A549 (cell line): ENCODE data around the gene CCND2. TPM values are rescaled to one million over a fixed set of nuclear protein-coding genes. Genes with fewer than 3 reads are reported as not detected.

Source experiments
- ATAC-seq, 2 experiments: fragments of 200-7000 bp in 1 of 2; fragments of >200 bp in 1 of 2; cut with Nextera tagmentation in 1 of 2; cut with Tn5 transposase in 1 of 2; 3 replicates each; pipeline versions ENCODE4 v1.8.0 to v1.9.1; 2018 to 2020; ENCODE audit warnings: mild to moderate bottlenecking in 1 of 2, moderate library complexity in 1 of 2
- CTCF ChIA-PET: fragments of 300-600 bp; sonication (Branson Sonifier 250); formaldehyde crosslinking; extraction: SDS; loops from one replicate; lab custom pipeline; 2021; ENCODE audit warnings: antibody characterized with exemption, inconsistent platforms; lab: Yijun Ruan, JAX
- POLR2A ChIA-PET: fragments of 350-600 bp; formaldehyde crosslinking; extraction: SDS; loops from one replicate; lab custom pipeline; 2021; ENCODE audit warnings: antibody characterized with exemption, inconsistent platforms; lab: Yijun Ruan, JAX
- DNase-seq, 2 experiments: peaks; one replicate each; pipeline versions ENCODE4 v3.0.0 to v3.0.0-alpha.2; 2011 to 2016; ENCODE audit warnings: low read depth in 1 of 2, low spot score in 1 of 2
- FAIRE-seq: peaks from 2 replicates; lab custom pipeline; 2011; peaks lifted over from hg19 to GRCh38; lab: Jason Lieb, UNC
- H3K27ac ChIP-seq, 2 experiments: fragments of >200 bp; sonication (Bioruptor Twin); formaldehyde crosslinking; 3 replicates each; pipeline ENCODE4 v1.5.1; 2016 to 2017
- H3K4me1 ChIP-seq: fragments of >200 bp; sonication (Bioruptor Twin); formaldehyde crosslinking; 3 replicates; pipeline ENCODE4 v1.6.1; 2016
- H3K4me2 ChIP-seq: fragments of >200 bp; sonication (Bioruptor Twin); formaldehyde crosslinking; 3 replicates; pipeline ENCODE4 v1.6.1; 2016
- H3K4me3 ChIP-seq: fragments of >200 bp; sonication (Bioruptor Twin); formaldehyde crosslinking; 3 replicates; pipeline ENCODE4 v1.5.1; 2016
- H3K9me3 ChIP-seq: fragments of >200 bp; sonication (Bioruptor Twin); formaldehyde crosslinking; 3 replicates; pipeline ENCODE4 v1.6.1; 2016
- BHLHE40 ChIP-seq: IDR thresholded peaks from 2 replicates; pipeline ENCODE4 v1.6.1; 2012; ENCODE audit warnings: low read depth, low read length, inconsistent platforms
- CHD4 ChIP-seq: fragments of 200-600 bp; sonication (generic); IDR thresholded peaks from 2 replicates; pipeline ENCODE4 v1.6.1; 2016; ENCODE audit warnings: antibody characterized with exemption, mild to moderate bottlenecking, borderline replicate concordance
- EHF ChIP-seq: fragments of 250-450 bp; sonication (Bioruptor Pico); IDR thresholded peaks from 2 replicates; pipeline ENCODE4 v1.5.0; 2020; ENCODE audit warnings: mild to moderate bottlenecking
- EHMT2 ChIP-seq: fragments of 200-600 bp; sonication (generic); IDR thresholded peaks from 2 replicates; pipeline ENCODE4 v1.6.1; 2016; ENCODE audit warnings: antibody characterized with exemption, low read depth, mild to moderate bottlenecking, moderate library complexity
- FOSL2 ChIP-seq, 2 experiments: fragments of 450-650 bp in 1 of 2; fragments of >200 bp in 1 of 2; sonication (Bioruptor Twin) in 1 of 2; formaldehyde crosslinking; IDR thresholded peaks; 2 replicates each; pipeline versions ENCODE4 v1.5.0 to v1.6.1; 2016 to 2020; ENCODE audit warnings: mild to moderate bottlenecking in 1 of 2, moderate library complexity in 1 of 2
- GATA3 ChIP-seq: IDR thresholded peaks from 2 replicates; pipeline ENCODE4 v1.6.1; 2012; ENCODE audit warnings: borderline replicate concordance
- HDAC2 ChIP-seq: fragments of 200-600 bp; sonication (generic); IDR thresholded peaks from 2 replicates; pipeline ENCODE4 v1.6.1; 2016
- HEYL ChIP-seq: fragments of 250-450 bp; sonication (Bioruptor Pico); IDR thresholded peaks from 2 replicates; pipeline ENCODE4 v1.8.0; 2021; ENCODE audit warnings: mild to moderate bottlenecking, moderate library complexity
- HOXA7 ChIP-seq: fragments of 250-450 bp; sonication (Bioruptor Pico); IDR thresholded peaks from 2 replicates; pipeline ENCODE4 v1.5.0; 2020; ENCODE audit warnings: mild to moderate bottlenecking, moderate library complexity
- HOXB13 ChIP-seq: fragments of 250-450 bp; sonication (Bioruptor Pico); IDR thresholded peaks from 2 replicates; pipeline ENCODE4 v1.5.0; 2020; ENCODE audit warnings: low read depth, mild to moderate bottlenecking, moderate library complexity
- JUN ChIP-seq, 2 experiments: fragments of >200 bp; sonication (Bioruptor Twin); formaldehyde crosslinking; IDR thresholded peaks; 2 replicates in 1 of 2; 3 replicates in 1 of 2; pipeline ENCODE4 v1.6.1; 2016 to 2017
- MAFK ChIP-seq: fragments of 450-650 bp; IDR thresholded peaks from 2 replicates; pipeline ENCODE4 v1.6.1; 2014; ENCODE audit not compliant: partially characterized antibody
- NPAS2 ChIP-seq: fragments of 250-450 bp; sonication (Bioruptor Pico); IDR thresholded peaks from 2 replicates; pipeline ENCODE4 v1.8.0; 2022; ENCODE audit warnings: mild to moderate bottlenecking, moderate library complexity, borderline replicate concordance
- PHF8 ChIP-seq: fragments of 200-600 bp; sonication (generic); IDR thresholded peaks from 2 replicates; pipeline ENCODE4 v1.6.1; 2016; ENCODE audit warnings: low read depth, mild to moderate bottlenecking, antibody characterized with exemption, moderate library complexity, borderline replicate concordance
- POLR2A ChIP-seq: IDR thresholded peaks from 2 replicates; pipeline ENCODE4 v1.6.1; 2012; ENCODE audit warnings: mild to moderate bottlenecking, low read length
- RNF2 ChIP-seq: fragments of 200-600 bp; sonication (generic); IDR thresholded peaks from 2 replicates; pipeline ENCODE4 v1.6.1; 2016; ENCODE audit warnings: low read depth, mild to moderate bottlenecking, antibody characterized with exemption, moderate library complexity, borderline replicate concordance
- SMC3 ChIP-seq: fragments of >200 bp; sonication (Bioruptor Twin); formaldehyde crosslinking; IDR thresholded peaks from 3 replicates; pipeline ENCODE4 v1.6.1; 2018; ENCODE audit warnings: inconsistent platforms
- TFCP2L1 ChIP-seq: fragments of 250-450 bp; sonication (Bioruptor Pico); IDR thresholded peaks from 2 replicates; pipeline ENCODE4 v1.5.0; 2021; ENCODE audit warnings: mild to moderate bottlenecking
- TP53 ChIP-seq: fragments of 250-450 bp; sonication (Bioruptor Pico); IDR thresholded peaks from 2 replicates; pipeline ENCODE4 v1.5.0; 2021; ENCODE audit warnings: mild to moderate bottlenecking, moderate library complexity
- ZNF302 ChIP-seq: fragments of 250-450 bp; sonication (Bioruptor Pico); IDR thresholded peaks from 2 replicates; pipeline ENCODE4 v1.9.0; 2021; ENCODE audit warnings: inconsistent platforms, mild to moderate bottlenecking, moderate library complexity
- ZSCAN20 ChIP-seq: fragments of 250-450 bp; sonication (Bioruptor Pico); IDR thresholded peaks from 2 replicates; pipeline ENCODE4 v1.8.0; 2022; ENCODE audit warnings: mild to moderate bottlenecking, moderate library complexity
- WGBS: methylation state at CpG from one replicate; pipeline ENCODE4 v1.1.6; 2017; ENCODE audit errors: missing lambda C conversion rate; 5-methylcytosine and 5-hydroxymethylcytosine counted together
- polyA plus RNA-seq, 4 experiments: library from polyadenylated mRNA; depleted of rRNA in 3 of 4; stranded (reverse); fragments of >200 nt; fragmentation: RNase III in 1 of 4; extraction: RNeasy Plus Mini Kit Qiagen cat#74134 plus additional on column Dnase treatment in 1 of 4; gene quantifications; 2 replicates in 3 of 4; 3 replicates in 1 of 4; pipeline ENCODE4 v1.2.3, GENCODE V29; 2011 to 2017
- TF ChIP-seq, protein P1 (sequence below): fragments of >200 bp; sonication (Bioruptor Twin); formaldehyde crosslinking; IDR thresholded peaks from 2 replicates; pipeline ENCODE4 v1.6.1; 2016
- TF ChIP-seq, protein P2 (sequence below): fragments of 450-650 bp; IDR thresholded peaks from 2 replicates; pipeline ENCODE4 v1.6.1; 2014; ENCODE audit warnings: antibody characterized with exemption
- TF ChIP-seq, protein P3 (sequence below): fragments of 250-450 bp; sonication (Bioruptor Pico); IDR thresholded peaks from 2 replicates; pipeline ENCODE4 v1.5.0; 2020; ENCODE audit warnings: low read depth, mild to moderate bottlenecking, moderate library complexity
- TF ChIP-seq, protein P4 (sequence below): fragments of >200 bp; sonication (Bioruptor Twin); formaldehyde crosslinking; IDR thresholded peaks from 3 replicates; pipeline ENCODE4 v1.5.1; 2016
- TF ChIP-seq, protein P5 (sequence below): IDR thresholded peaks from 2 replicates; pipeline ENCODE4 v1.6.1; 2012; ENCODE audit warnings: low read depth, borderline replicate concordance
- TF ChIP-seq, protein P6 (sequence below): fragments of >200 bp; sonication (Bioruptor Twin); formaldehyde crosslinking; IDR thresholded peaks from 3 replicates; pipeline ENCODE4 v1.6.1; 2016

The CCND2 gene
- polyA plus RNA-seq, 2 of the 4 experiments (the other 2 are of a cell fraction): 0.18 TPM; not detected in 1

DNA sequence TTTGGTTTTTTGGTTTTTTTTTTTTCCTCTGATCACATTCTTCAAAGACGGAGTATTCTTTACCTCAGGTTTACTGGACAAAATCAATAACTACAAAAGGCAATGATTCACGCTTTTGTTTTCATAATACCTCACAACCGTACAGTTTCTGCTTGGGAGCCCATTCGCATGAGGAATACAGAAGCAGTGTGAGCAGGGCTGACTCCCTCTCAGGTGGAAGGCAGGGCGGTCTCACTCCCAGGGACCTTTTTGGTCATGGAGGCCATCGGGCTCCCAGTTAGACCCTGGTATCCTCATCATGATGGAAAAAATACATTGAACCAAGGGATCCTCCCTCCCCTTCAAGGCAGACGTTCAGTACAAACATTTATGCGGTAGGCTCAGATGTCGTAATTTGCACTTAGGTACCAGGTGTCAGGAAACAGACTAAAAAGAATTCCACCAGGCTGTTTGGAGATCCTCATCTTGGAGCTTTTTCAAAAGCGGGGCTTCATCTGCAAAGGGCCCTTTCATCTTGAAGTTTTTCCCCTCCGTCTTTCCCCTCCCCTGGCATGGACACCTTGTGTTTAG lies 28.5 kb downstream of the CCND2 start:
- POLR2A ChIA-PET: no interaction called here

DNA sequence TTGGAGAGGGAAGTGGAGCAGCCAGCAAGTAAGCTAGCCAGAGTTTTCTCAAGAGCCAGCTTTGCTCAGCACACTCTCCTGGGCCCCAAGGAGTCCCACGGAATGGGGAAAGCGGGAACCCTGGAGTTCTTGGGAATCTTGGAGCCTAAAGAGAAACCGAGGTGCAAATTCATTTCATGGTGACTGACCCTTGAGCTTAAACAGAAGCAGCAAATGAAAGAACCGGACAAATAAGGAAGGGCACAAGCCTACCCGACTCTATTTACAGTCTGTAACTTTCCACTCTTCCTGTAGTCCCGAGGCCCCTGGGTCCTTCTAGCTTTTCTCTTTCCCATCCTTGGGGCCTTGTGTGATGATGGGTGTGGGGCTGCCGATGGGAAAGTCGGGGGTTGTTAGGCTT lies 29.3 kb downstream of the CCND2 start:
- no peaks in the 10 kb centered on the region for H3K9me3 ChIP-seq
- H3K4me1 ChIP-seq: no peaks in the 10 kb centered on the region
- no peak for DNase-seq
- whole genome bisulfite sequencing: 17% methylated on average over 8 of the region's 8 CpGs
- CTCF ChIA-PET: interaction anchor here (1.5 to 1.9 kb wide), 2 partner anchors 12 to 26 kb away, joined by 4 to 12 read pairs; no protein-coding TSS in a partner anchor
- no peak overlapping the region for H3K27ac ChIP-seq
- H3K4me2 ChIP-seq: no peak overlapping the region
- no peak overlapping the region for H3K4me3 ChIP-seq
- TF ChIP-seq RNF2 (no peak), CHD4 (no peak), NPAS2 (no peak), HDAC2 (no peak), FOSL2 (IDR thresholded peaks at IDR 0.05) (no peak), FOSL2 (CRISPR knock-in tag; IDR thresholded peaks at IDR 0.05) (no peak), GATA3 (no peak), TFCP2L1 (CRISPR knock-in tag) (no peak), HOXB13 (CRISPR knock-in tag) (no peak), EHF (CRISPR knock-in tag) (no peak), JUN (IDR thresholded peaks at IDR 0.05) (no peak), POLR2A (no peak)
- TF ChIP-seq, all 56 proteins: peak for 0
- no peak for FAIRE-seq
- ATAC-seq: no peak
- POLR2A ChIA-PET: no interaction called here

More for the DNA sequence above, 28.5 kb downstream of the CCND2 start:
- no peaks in the 10 kb centered on the region for H3K9me3 ChIP-seq
- no peak overlapping the region for H3K27ac ChIP-seq
- 54% methylated on average over 11 of the region's 11 CpGs for WGBS
- DNase-seq (no peak), ATAC-seq (no peak), FAIRE-seq (no peak)
- CTCF ChIA-PET: interaction anchor here (0.8 kb wide), 1 partner anchor 120 kb away, joined by 3 read pairs; no protein-coding TSS in a partner anchor
- no peak overlapping the region for H3K4me3 ChIP-seq
- no peak overlapping the region for H3K4me2 ChIP-seq
- TF ChIP-seq JUN (IDR thresholded peaks at IDR 0.05) (no peak), SMC3 (no peak), BHLHE40 (no peak), EHMT2 (no peak), HEYL (CRISPR knock-in tag) (no peak), RNF2 (no peak), POLR2A (no peak), HOXA7 (CRISPR knock-in tag) (no peak)
- TF ChIP-seq, protein P1, sequence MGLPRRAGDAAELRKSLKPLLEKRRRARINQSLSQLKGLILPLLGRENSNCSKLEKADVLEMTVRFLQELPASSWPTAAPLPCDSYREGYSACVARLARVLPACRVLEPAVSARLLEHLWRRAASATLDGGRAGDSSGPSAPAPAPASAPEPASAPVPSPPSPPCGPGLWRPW: no peak
- TF ChIP-seq, protein P2, sequence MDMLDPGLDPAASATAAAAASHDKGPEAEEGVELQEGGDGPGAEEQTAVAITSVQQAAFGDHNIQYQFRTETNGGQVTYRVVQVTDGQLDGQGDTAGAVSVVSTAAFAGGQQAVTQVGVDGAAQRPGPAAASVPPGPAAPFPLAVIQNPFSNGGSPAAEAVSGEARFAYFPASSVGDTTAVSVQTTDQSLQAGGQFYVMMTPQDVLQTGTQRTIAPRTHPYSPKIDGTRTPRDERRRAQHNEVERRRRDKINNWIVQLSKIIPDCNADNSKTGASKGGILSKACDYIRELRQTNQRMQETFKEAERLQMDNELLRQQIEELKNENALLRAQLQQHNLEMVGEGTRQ: no peak
- TF ChIP-seq, protein P3, sequence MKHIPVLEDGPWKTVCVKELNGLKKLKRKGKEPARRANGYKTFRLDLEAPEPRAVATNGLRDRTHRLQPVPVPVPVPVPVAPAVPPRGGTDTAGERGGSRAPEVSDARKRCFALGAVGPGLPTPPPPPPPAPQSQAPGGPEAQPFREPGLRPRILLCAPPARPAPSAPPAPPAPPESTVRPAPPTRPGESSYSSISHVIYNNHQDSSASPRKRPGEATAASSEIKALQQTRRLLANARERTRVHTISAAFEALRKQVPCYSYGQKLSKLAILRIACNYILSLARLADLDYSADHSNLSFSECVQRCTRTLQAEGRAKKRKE (CRISPR knock-in tag): no peak
- TF ChIP-seq, protein P4, sequence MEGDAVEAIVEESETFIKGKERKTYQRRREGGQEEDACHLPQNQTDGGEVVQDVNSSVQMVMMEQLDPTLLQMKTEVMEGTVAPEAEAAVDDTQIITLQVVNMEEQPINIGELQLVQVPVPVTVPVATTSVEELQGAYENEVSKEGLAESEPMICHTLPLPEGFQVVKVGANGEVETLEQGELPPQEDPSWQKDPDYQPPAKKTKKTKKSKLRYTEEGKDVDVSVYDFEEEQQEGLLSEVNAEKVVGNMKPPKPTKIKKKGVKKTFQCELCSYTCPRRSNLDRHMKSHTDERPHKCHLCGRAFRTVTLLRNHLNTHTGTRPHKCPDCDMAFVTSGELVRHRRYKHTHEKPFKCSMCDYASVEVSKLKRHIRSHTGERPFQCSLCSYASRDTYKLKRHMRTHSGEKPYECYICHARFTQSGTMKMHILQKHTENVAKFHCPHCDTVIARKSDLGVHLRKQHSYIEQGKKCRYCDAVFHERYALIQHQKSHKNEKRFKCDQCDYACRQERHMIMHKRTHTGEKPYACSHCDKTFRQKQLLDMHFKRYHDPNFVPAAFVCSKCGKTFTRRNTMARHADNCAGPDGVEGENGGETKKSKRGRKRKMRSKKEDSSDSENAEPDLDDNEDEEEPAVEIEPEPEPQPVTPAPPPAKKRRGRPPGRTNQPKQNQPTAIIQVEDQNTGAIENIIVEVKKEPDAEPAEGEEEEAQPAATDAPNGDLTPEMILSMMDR: no peak
- H3K4me1 ChIP-seq: no peaks in the 10 kb centered on the region

DNA sequence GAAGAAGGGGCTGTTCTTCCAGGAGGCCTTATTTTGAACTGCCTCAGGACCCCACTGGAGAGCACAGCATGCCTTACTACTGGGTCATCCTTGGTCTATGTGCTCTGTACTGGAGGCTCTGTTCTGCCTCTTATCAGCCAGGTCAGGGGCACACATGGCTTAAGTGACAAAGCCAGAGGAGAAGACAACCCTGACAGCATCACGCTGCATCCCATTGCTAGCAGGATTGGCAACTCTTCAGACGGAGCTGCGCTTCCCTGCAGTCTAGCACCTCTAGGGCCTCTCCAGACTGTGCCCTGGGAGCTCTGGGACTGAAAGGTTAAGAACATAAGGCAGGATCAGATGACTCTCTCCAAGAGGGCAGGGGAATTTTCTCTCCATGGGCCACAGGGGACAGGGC lies 30.2 kb downstream of the CCND2 start:
- ChIA-PET POLR2A (no interaction called here), CTCF (interaction anchor here (1.5 to 1.9 kb wide), 2 partner anchors 11 to 27 kb away, joined by 4 to 12 read pairs; no protein-coding TSS in a partner anchor)
- Histone ChIP-seq H3K9me3 (no peaks in the 10 kb centered on the region), H3K4me1 (no peaks in the 10 kb centered on the region), H3K4me3 (no peak overlapping the region), H3K27ac (no peak overlapping the region), H3K4me2 (no peak overlapping the region)
- FAIRE-seq (no peak), DNase-seq (no peak), ATAC-seq (no peak)
- WGBS: 8% methylated on average over 3 of the region's 3 CpGs
- TF ChIP-seq, protein P2: no peak
- TF ChIP-seq MAFK (no peak), ZSCAN20 (CRISPR knock-in tag) (no peak), TP53 (CRISPR knock-in tag) (no peak), FOSL2 (IDR thresholded peaks at IDR 0.05) (no peak), FOSL2 (CRISPR knock-in tag; IDR thresholded peaks at IDR 0.05) (no peak), ZNF302 (CRISPR knock-in tag) (no peak), PHF8 (no peak)
- TF ChIP-seq, protein P5, sequence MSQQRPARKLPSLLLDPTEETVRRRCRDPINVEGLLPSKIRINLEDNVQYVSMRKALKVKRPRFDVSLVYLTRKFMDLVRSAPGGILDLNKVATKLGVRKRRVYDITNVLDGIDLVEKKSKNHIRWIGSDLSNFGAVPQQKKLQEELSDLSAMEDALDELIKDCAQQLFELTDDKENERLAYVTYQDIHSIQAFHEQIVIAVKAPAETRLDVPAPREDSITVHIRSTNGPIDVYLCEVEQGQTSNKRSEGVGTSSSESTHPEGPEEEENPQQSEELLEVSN: no peak
- TF ChIP-seq, protein P6, sequence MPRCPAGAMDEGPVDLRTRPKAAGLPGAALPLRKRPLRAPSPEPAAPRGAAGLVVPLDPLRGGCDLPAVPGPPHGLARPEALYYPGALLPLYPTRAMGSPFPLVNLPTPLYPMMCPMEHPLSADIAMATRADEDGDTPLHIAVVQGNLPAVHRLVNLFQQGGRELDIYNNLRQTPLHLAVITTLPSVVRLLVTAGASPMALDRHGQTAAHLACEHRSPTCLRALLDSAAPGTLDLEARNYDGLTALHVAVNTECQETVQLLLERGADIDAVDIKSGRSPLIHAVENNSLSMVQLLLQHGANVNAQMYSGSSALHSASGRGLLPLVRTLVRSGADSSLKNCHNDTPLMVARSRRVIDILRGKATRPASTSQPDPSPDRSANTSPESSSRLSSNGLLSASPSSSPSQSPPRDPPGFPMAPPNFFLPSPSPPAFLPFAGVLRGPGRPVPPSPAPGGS: no peak
